Embryonic facial prominence (tissue), 1 donor: Measurements from ENCODE around the gene RASL10B.

Experiments used
- DNase-seq: peaks from one replicate; pipeline ENCODE4 v3.0.0-alpha.2; 2016; ENCODE audit errors: extremely low spot score

RASL10B gene

DNA sequence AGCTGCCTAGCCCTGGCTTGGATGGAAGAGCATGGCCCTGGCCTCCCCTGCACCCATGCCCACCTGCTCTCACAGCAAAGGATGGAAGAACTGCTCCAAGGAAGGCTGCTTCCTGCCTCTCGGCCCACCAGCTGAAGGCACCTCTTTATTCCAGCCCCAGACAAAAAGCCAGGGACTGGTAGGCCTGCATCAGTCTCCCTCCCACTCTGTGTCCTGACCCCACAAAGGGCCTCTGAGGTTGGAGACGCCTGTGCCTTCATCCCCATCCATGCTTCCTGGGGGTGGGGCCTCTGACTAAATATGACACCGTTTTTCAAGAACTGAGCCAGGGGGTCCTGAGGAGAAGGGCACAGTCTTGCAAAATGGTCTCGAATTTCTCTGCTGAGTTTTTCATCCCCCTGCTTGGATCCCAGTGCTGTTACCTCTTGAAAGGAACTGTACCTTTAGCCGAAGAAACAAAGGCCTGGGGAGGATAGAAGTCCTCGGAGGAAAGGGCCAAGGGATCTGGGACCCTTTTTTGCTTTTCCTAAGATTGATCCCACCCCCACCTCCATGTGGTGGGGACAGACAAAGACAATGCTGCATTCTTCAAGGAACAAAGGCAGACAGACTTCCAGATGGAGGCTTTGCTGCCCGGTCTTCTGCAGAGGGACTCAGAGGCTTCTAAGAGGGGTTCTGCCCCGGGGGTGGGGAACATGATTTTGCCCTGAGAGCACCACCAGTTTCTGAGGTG is 34.5 kb downstream of the RASL10B start:
- no peak for DNase-seq

DNA sequence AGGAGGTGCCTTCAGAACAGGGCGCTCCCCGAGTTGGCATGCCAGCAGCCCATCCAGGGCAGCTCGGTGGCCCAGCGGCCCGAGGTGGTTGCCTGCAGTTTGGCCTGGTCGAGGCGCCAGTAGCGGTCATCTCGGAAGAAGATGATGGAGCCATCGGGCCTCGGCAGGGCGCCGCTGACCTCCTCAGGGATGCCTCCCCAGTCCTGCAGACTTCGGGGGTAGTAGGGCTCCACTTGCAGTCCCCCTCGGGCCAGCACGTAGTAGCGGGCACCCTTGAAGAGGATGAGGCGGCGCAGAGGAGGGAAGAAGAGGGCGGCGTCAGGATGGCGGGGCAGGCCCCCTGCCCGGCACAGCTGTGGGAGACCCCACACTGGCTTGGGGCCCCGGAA is 35.0 kb downstream of the RASL10B start:
- no peak for DNase-seq

DNA sequence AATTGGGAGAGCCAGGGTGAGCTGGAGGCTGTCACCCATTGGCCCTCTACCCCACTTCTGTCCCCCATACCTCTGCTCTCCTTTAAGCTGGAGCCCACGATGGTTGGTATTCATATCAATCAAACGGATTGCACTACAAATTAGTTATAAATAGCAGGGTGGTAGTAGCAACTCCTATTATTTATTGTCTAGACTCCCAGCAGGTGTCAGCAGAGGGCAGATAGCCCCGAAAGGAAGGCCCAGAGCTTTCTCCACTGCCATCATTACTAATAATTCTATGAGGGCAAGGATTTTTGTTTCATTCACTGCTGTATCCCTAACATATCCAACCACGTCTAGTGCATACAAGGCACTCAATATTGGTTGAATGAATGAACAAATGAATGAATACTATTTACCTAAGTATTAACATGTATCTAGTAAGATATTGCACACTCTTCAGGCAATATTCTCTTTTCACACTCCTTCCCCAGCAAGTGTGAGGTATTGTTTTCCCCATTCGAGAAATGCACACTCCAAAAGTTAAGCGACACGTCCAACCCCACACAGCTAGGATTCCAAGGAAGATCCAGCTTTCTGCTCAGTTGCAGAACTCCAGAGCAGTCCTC is 35.6 kb downstream of the RASL10B start:
- no peak for DNase-seq

DNA sequence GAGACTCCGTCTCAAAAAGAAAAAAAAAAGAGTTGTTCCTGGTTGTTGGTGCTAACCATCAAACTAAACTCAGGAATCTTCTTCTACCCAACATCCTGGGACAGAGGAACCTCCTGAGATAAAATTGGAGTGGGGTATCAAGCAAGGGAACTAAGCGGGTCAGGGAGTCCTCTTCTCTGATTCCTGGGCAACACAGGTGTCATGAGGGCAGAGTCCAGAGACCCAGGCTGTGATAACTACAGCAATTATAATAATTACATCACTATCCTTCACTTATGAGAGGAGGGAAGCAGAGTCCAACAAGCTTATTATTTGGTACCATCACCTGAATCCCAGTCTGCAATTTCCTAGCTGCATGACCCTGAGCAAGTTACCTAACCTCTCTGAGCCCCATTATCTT is 37.4 kb downstream of the RASL10B start:
- DNase-seq = no peak

GRCh38 chr17:35769895-35770486 is 38.6 kb downstream of the RASL10B start:
- no peak for DNase-seq

DNA sequence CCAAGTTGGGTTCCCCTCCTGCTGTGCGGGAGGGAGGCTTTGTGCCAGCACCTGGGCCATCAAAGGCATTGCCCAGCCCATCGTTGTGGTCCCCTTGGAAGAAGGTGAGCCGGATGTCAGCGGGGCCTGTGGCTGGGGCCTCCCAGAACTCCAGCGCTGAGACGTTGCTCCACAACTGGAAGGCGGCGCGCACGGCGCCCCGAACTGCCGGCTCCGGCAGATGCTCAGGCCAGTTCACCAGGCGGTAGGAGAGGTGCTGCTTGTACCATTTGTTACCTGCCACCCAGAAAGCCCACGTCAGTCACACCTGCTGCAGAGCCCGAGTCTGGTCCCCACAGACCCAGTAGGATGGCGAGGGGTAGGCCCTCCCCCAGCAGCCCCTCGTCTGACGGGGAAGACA is 41.7 kb downstream of the RASL10B start:
- DNase-seq = no peak

DNA sequence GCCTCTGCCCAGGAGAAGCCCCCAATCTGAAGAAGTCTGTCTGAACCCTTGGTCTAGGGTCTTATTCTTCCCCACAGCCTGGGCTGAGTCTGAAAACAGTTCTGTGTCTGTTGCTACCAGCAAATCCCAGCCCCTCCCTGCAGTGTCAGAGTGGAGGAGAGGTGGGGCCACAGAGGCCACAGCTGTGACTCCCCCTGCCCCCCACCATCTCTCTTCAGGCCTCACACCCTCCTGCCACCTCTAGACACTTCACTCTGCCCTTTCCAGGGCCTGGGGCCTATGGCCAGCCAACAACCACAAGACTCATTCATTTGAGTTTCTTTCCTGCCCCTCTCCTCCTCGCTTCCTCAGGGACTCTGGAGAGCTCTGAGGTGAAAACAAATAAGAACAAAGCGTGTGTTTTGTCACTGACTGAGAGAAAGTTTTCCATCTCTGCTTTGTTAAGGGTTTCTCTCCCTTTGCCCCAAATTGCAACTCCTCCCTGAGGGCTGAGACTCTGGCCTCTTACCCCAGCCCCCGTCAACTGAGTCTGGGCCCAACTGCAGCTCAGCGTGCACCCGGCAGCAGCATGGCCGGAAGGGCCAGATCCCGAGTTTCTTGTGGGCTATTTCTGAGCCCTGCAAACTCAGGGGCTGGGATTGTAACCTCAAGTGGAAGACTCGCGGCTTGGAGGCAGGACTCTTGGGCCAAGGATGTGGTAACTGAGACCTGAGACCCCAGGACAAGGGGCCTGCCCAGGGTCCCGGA is 42.4 kb downstream of the RASL10B start:
- DNase-seq = no peak

DNA sequence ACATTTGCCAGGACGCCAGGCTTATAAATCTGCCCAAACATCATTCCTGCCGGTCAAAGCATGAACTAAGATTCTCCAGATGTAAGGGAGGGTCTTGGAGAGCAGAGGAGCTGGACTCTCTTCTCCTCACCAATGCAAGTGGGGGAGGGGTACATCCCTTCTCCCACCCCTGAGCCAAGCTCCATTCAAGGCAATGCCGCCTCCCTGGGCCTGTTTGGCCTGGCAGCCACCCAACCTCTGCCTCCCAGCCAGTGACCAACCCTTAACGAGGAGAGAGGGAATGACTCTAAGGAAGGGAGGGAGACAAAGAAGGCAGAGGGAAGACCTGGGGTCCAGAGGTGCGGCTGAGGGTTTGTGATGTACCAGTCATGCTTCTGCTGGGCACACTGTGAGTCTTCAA is 43.1 kb downstream of the RASL10B start:
- no peak for DNase-seq

GRCh38 chr17:35775039-35775438 is 43.6 kb downstream of the RASL10B start:
- no peak for DNase-seq

DNA sequence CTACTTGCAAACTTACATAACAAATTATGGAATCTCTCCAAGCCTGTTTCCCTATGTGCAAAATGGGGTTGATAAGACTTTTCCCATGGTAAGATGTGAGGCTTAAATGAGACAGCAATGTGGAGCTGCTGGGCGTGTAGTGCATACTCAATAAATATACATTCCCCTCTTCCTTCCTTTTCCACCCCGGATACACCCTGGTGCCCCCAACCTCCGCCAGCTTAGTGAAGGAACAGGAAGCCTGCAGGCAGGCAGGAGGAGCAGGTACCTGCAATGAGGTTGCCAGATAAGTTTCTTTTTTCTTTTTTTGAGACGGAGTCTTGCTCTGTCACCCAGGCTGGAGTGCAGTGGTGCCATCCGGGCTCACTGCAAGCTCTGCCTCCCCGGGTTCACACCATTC is 44.1 kb downstream of the RASL10B start:
- DNase-seq = no peak

- no peak for DNase-seq
These were observed 47.3 kb downstream of the RASL10B start for GRCh38 chr17:35778641-35779196.

- DNase-seq = no peak
These were observed 49.5 kb downstream of the RASL10B start for GRCh38 chr17:35780950-35781349.

- no peak for DNase-seq
These were observed 53.5 kb downstream of the RASL10B start for GRCh38 chr17:35784895-35785294.

GRCh38 chr17:35786941-35787432 is 55.5 kb downstream of the RASL10B start:
- DNase-seq = no peak

- DNase-seq = no peak
These were observed 57.3 kb downstream of the RASL10B start for GRCh38 chr17:35788477-35789368.

DNA sequence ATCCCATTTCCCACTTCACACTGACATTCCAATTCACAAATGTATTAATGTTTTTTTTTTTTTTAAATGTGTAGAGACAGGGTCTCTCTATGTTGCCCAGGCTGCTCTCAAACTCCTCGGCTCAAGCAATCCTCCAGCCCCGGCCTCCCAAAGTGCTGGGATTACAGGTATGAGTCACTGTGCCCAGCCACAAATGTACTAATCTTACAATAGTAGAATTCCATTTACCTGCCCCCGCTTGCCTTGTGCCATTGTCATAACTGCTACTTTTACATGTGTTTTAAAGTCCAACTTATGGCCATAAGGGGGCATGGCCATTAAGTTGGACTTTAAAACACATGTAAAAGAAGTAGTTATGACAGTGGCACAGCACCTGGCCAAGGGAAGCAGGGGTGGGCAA is 59.4 kb downstream of the RASL10B start:
- DNase-seq = no peak

GRCh38 chr17:35791681-35792350 is 60.4 kb downstream of the RASL10B start:
- DNase-seq = no peak
